B cell (primary cell): ENCODE data around the gene MYMX. TPM values are rescaled to one million over a fixed set of nuclear protein-coding genes. Genes with fewer than 3 reads are reported as not detected.
A peak's percentile ranks its signal among the peaks of the same experiment; 100 is the strongest.

Experiments used
- ATAC-seq: fragments of 200-7000 bp; cut with Tn5 transposase; one replicate; pipeline ENCODE4 v1.10.0; 2021; ENCODE audit warnings: low read depth, mild to moderate bottlenecking, moderate number of reproducible peaks, moderate library complexity
- CTCF ChIA-PET: fragments of 350-600 bp; sonication (Branson Sonifier 250); formaldehyde crosslinking; loops from one replicate; lab custom pipeline; 2021; ENCODE audit warnings: antibody characterized with exemption, inconsistent platforms; lab: Charles Lee
- POLR2A ChIA-PET: fragments of 350-600 bp; sonication (Branson Sonifier 250); formaldehyde crosslinking; loops from one replicate; lab custom pipeline; 2021; ENCODE audit warnings: antibody characterized with exemption; lab: Charles Lee
- DNase-seq: peaks from one replicate; pipeline ENCODE4 v3.0.0; 2013
- H2AFZ ChIP-seq: 2 replicates; pipeline ENCODE4 v1.6.1; 2012; ENCODE audit warnings: mild to moderate bottlenecking, low read depth, low read length; ENCODE audit not compliant: insufficient read depth, poor library complexity, severe bottlenecking
- H3K27ac ChIP-seq, 2 donors: 1 replicate in 1 of 2; 2 replicates in 1 of 2; pipeline ENCODE4 v1.5.1; 2012 to 2013; ENCODE audit warnings: low read length in 2 of 2, mild to moderate bottlenecking in 2 of 2, moderate library complexity in 1 of 2
- H3K27me3 ChIP-seq, 4 experiments: fragments of 200-600 bp in 1 of 4; sonication (generic) in 1 of 4; replicated peaks in 1 of 4; 1 replicate in 2 of 4; 2 replicates in 2 of 4; pipeline versions ENCODE4 v1.6.1 to v1.7.0; 2013 to 2016; ENCODE audit warnings: low read length in 3 of 4, mild to moderate bottlenecking in 2 of 4, mixed read lengths in 1 of 4, moderate library complexity in 1 of 4; ENCODE audit not compliant: insufficient read depth in 4 of 4, control insufficient read depth in 3 of 4; ENCODE audit errors: control extremely low read depth in 1 of 4
- H3K36me3 ChIP-seq, 2 experiments: replicated peaks in 1 of 2; 1 replicate in 1 of 2; 2 replicates in 1 of 2; pipeline versions ENCODE4 v1.6.1 to v1.7.1; 2013; ENCODE audit warnings: low read length in 1 of 2; ENCODE audit not compliant: insufficient read depth in 2 of 2, control insufficient read depth in 1 of 2; ENCODE audit errors: control extremely low read depth in 1 of 2, extremely low read depth in 1 of 2
- H3K4me1 ChIP-seq, 2 donors: fragments of 200-600 bp in 1 of 2; sonication (generic) in 1 of 2; 1 replicate in 1 of 2; 2 replicates in 1 of 2; pipeline versions ENCODE4 v1.5.1 to v1.6.1; 2013 to 2017; ENCODE audit warnings: low read length in 2 of 2; ENCODE audit not compliant: control insufficient read depth in 2 of 2, insufficient read depth in 2 of 2
- H3K4me2 ChIP-seq: replicated peaks from 2 replicates; pipeline ENCODE3; 2012; ENCODE audit warnings: mild to moderate bottlenecking, low read depth, low read length; ENCODE audit not compliant: poor library complexity, severe bottlenecking
- H3K4me3 ChIP-seq, 5 experiments: fragments of 200-600 bp in 1 of 5; sonication (generic) in 1 of 5; 1 replicate in 3 of 5; 2 replicates in 2 of 5; pipeline versions ENCODE4 v1.5.1 to v1.7.0; 2011 to 2016; ENCODE audit warnings: low read length in 4 of 5, mild to moderate bottlenecking in 4 of 5, low read depth in 2 of 5, control low read depth in 1 of 5, moderate library complexity in 1 of 5; ENCODE audit not compliant: insufficient read depth in 1 of 5; ENCODE audit errors: control extremely low read depth in 1 of 5, extremely low read depth in 1 of 5
- H3K79me2 ChIP-seq: fragments of 200-600 bp; sonication (generic); one replicate; pipeline ENCODE4 v1.6.0; 2016; ENCODE audit warnings: low read length; ENCODE audit not compliant: control insufficient read depth, insufficient read depth
- H3K9ac ChIP-seq: fragments of 200-600 bp; sonication (generic); 2 replicates; pipeline ENCODE4 v1.6.1; 2017; ENCODE audit warnings: mild to moderate bottlenecking, low read length, moderate library complexity
- H3K9me3 ChIP-seq, 3 donors: one replicate each; pipeline versions ENCODE4 v1.6.1 to v1.7.1; 2013; ENCODE audit warnings: low read length in 2 of 3; ENCODE audit not compliant: control insufficient read depth in 2 of 3, insufficient read depth in 1 of 3; ENCODE audit errors: control extremely low read depth in 1 of 3
- H4K20me1 ChIP-seq: 2 replicates; pipeline ENCODE4 v1.6.0; 2012; ENCODE audit warnings: mild to moderate bottlenecking, low read length; ENCODE audit not compliant: insufficient read depth, control insufficient read depth, poor library complexity, severe bottlenecking
- H3K27ac Mint-ChIP-seq: one replicate; pipeline ENCODE4 v1.8.0; 2021; ENCODE audit warnings: mixed read lengths
- H3K27me3 Mint-ChIP-seq: one replicate; pipeline ENCODE4 v1.8.0; 2021; ENCODE audit warnings: mixed read lengths
- H3K4me1 Mint-ChIP-seq: one replicate; pipeline ENCODE4 v1.8.0; 2021; ENCODE audit warnings: mixed read lengths
- H3K4me3 Mint-ChIP-seq: one replicate; pipeline ENCODE4 v1.8.0; 2021; ENCODE audit warnings: mixed read lengths
- H3K9me3 Mint-ChIP-seq: one replicate; pipeline ENCODE4 v1.8.0; 2022; ENCODE audit warnings: mixed read lengths; ENCODE audit not compliant: insufficient read depth
- EZH2 ChIP-seq: IDR thresholded peaks from 2 replicates; pipeline ENCODE4 v1.6.1; 2012; ENCODE audit warnings: borderline replicate concordance, low read depth, mild to moderate bottlenecking, moderate library complexity, low read length; ENCODE audit not compliant: insufficient read depth, poor library complexity, severe bottlenecking
- WGBS: methylation state at CpG from one replicate; pipeline ENCODE4 v1.1.5; 2013; ENCODE audit warnings: missing lambda C conversion rate; ENCODE audit not compliant: insufficient coverage; 5-methylcytosine and 5-hydroxymethylcytosine counted together
- intact Hi-C: fragments of 100-400 bp; cut with micrococcal nuclease; formaldehyde crosslinking; loops from one replicate; pipeline ENCODE4 v1.10.0; 2022
- polyA plus RNA-seq: library from polyadenylated mRNA; depleted of rRNA; stranded (reverse); fragments of >200 nt; gene quantifications from 2 replicates; pipeline ENCODE4 v1.2.3, GENCODE V29; 2012
- total RNA-seq, 2 donors: library from RNA; stranded (reverse); fragments of 120-200 nt in 1 of 2; gene quantifications; 1 replicate in 1 of 2; 2 replicates in 1 of 2; pipeline versions ENCODE4 v1.2.3 to v1.2.4, GENCODE V29; 2013 to 2022
- TF ChIP-seq, protein P1 (sequence below): fragments of 200-600 bp; IDR thresholded peaks from one replicate; pipeline ENCODE4 v1.8.0; 2022; ENCODE audit warnings: antibody characterized with exemption, mild to moderate bottlenecking

The MYMX gene
- total and polyA plus RNA-seq, 2 donors (not counting 1 experiment from before 2014, with no cell fraction given), result not detected

DNA sequence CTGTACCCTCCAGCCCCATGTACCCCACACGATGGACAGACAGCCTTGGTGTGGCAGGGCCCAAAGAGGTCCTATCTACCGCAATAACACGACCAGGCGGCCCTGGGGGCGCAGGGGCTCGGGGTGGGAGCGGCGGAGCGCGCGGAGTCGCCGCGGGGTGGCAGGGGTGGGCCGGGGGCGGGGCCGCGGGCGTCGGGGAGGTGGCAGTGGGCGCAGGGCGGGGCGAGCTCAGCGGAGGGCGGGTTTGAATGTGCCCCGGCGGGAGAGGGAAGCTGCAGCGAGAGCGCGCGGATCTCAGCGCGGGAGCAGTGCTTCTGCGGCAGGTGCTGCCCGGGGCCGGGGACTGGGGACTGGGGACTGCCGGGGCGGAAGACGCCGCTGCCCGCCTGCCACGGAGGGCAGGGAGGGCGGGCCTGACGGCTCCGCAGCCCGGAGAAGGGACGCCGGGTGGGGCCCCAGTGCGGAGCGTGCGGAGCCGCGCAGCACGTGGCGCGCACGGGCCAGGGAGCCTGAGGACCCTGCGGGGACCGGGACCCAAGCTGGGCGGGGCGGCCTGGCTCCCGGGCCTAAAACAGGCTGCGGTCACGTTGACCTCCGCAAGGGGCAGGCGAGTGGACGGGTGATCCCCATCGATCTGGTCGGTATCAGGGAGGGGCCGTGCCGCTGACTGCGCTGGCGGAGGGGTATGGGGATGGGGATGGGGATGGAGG, 6.7 kb downstream of the MYMX start, which contains the start of gene SLC29A1:
SLC29A1 (plus strand) TSS at position 277 of the 710 bp plus-strand sequence. CDS start 3,719 bp downstream, outside the sequence.
- peak within 1 kb of the TSS; percentile 61 for H3K27ac Mint-ChIP-seq
- ChIA-PET CTCF (interaction anchor here (0.7 to 3.1 kb wide), 14 partner anchors 11 to 127 kb away, joined by 3 to 22 read pairs (median 4); partner anchors contain the start of genes HSP90AB1, MRPL14 and TMEM63B), POLR2A (interaction anchor here (0.5 to 5.0 kb wide), 5 partner anchors 14 to 47 kb away, joined by 3 to 52 read pairs (median 4); partner anchors contain the start of genes HSP90AB1 and SLC35B2)
- Histone ChIP-seq H3K4me1 (peaks cover 23 to 41% of the 10 kb centered on the region in 2 donors), H3K27me3 (peaks cover 0 to 2% (median 0%) of the 10 kb centered on the region in 4 experiments), H3K4me2 (peak within 1 kb of the TSS; percentile 97), H3K27ac (no peak within 1 kb of the TSS), H3K36me3 (no peaks in the 10 kb centered on the region), H4K20me1 (no peaks in the 10 kb centered on the region), H3K9me3 (no peaks in the 10 kb centered on the region), H3K9ac (peak within 1 kb of the TSS; percentile 71), H2AFZ (peak within 1 kb of the TSS; percentile 88), H3K79me2 (peaks cover 5% of the 10 kb centered on the region), H3K4me3 (peak within 1 kb of the TSS; percentile 36 to 68 (median 58))
- H3K27me3 Mint-ChIP-seq, result no peaks in the 10 kb centered on the region
- peak within 1 kb of the TSS; percentile 88 for H3K4me3 Mint-ChIP-seq
- ATAC-seq (peak; percentile 83), DNase-seq (peak; percentile 88)
- WGBS, result under 1% methylated on average over 73 of the region's 73 CpGs
- intact Hi-C loops, result loop anchor here (1.0 to 5.0 kb wide), 6 partner anchors 14 to 164 kb away; partner anchors contain the start of genes AARS2, CDC5L, MRPL14 and TMEM63B
- peaks cover 36% of the 10 kb centered on the region for H3K4me1 Mint-ChIP-seq
- no peak for TF ChIP-seq EZH2
- TF ChIP-seq, protein P1, sequence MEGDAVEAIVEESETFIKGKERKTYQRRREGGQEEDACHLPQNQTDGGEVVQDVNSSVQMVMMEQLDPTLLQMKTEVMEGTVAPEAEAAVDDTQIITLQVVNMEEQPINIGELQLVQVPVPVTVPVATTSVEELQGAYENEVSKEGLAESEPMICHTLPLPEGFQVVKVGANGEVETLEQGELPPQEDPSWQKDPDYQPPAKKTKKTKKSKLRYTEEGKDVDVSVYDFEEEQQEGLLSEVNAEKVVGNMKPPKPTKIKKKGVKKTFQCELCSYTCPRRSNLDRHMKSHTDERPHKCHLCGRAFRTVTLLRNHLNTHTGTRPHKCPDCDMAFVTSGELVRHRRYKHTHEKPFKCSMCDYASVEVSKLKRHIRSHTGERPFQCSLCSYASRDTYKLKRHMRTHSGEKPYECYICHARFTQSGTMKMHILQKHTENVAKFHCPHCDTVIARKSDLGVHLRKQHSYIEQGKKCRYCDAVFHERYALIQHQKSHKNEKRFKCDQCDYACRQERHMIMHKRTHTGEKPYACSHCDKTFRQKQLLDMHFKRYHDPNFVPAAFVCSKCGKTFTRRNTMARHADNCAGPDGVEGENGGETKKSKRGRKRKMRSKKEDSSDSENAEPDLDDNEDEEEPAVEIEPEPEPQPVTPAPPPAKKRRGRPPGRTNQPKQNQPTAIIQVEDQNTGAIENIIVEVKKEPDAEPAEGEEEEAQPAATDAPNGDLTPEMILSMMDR, result no peak
- H3K9me3 Mint-ChIP-seq, result no peaks in the 10 kb centered on the region
